Measurements from ENCODE around the gene SGCA. TPM values are rescaled to one million over a fixed set of nuclear protein-coding genes. Genes with fewer than 3 reads are reported as not detected.

SGCA gene
- total and polyA plus RNA-seq, 2 of the 13 experiments (the other 11 are each of a cell fraction or from before 2014, with no cell fraction given) = not detected

- TF ChIP-seq ZBTB34 (CRISPR knock-in tag; IDR thresholded peaks at IDR 0.05) = no peak
- no peak for TF ChIP-seq ZNF333 (CRISPR knock-in tag; IDR thresholded peaks at IDR 0.05; ENCODE audit: borderline replicate concordance)
- TF ChIP-seq FOXK2 (IDR thresholded peaks at IDR 0.05) = no peak
- no peak for TF ChIP-seq ZBED4 (CRISPR knock-in tag; IDR thresholded peaks at IDR 0.05; ENCODE audit: borderline replicate concordance)
- no peak; the same call in 1 of the 2 replicates for TF ChIP-seq NR0B2 (CRISPR knock-in tag; IDR thresholded peaks at IDR 0.05)
- TF ChIP-seq ZBTB33 (CRISPR knock-in tag; IDR thresholded peaks at IDR 0.05) = peak; percentile 91
- TF ChIP-seq MTA1 (CRISPR knock-in tag; IDR thresholded peaks at IDR 0.05; ENCODE audit: borderline replicate concordance) = peak; percentile 77; the same call in 1 of the 2 replicates
- peak; percentile 30; the same call in 1 of the 2 replicates for TF ChIP-seq ZNF331 (CRISPR knock-in tag; IDR thresholded peaks at IDR 0.05)
- TF ChIP-seq E2F1 (CRISPR knock-in tag; IDR thresholded peaks at IDR 0.05) = no peak
- no peak for TF ChIP-seq ZNF569 (CRISPR knock-in tag; IDR thresholded peaks at IDR 0.05; ENCODE audit: borderline replicate concordance)
- TF ChIP-seq ZBTB38 (CRISPR knock-in tag; IDR thresholded peaks at IDR 0.05) = peak; percentile 83
- TF ChIP-seq ZBTB3 (CRISPR knock-in tag; IDR thresholded peaks at IDR 0.05; ENCODE audit: borderline replicate concordance, low read depth) = no peak
- no peak for TF ChIP-seq ZNF616 (CRISPR knock-in tag; IDR thresholded peaks at IDR 0.05; ENCODE audit: low read depth)
- TF ChIP-seq THAP8 (CRISPR knock-in tag; IDR thresholded peaks at IDR 0.05; ENCODE audit: borderline replicate concordance) = no peak
- TF ChIP-seq CCAR2 (optimal IDR thresholded peaks at IDR 0.05; ENCODE audit: low read depth, low read length) = no peak
- TF ChIP-seq XBP1 (CRISPR knock-in tag; IDR thresholded peaks at IDR 0.05) = no peak
Measured at GRCh38 chr17:50117202-50118051, 48.4 kb upstream of the SGCA start (continued).
